SIG-M5 treated with dmso at 0.1 percent for 504 hours (cell line): ENCODE data around the gene OCA2.
"Not testable (repeated sequence)": the region's sequence is repeated elsewhere in the genome, so short reads cannot be mapped to it uniquely, and the experiment has no call there.

Source experiments
- DNase-seq: peaks from one replicate; lab custom pipeline; 2025; ENCODE audit not compliant: unreplicated experiment; lab: John Stamatoyannopoulos, UW

OCA2 gene

DNA sequence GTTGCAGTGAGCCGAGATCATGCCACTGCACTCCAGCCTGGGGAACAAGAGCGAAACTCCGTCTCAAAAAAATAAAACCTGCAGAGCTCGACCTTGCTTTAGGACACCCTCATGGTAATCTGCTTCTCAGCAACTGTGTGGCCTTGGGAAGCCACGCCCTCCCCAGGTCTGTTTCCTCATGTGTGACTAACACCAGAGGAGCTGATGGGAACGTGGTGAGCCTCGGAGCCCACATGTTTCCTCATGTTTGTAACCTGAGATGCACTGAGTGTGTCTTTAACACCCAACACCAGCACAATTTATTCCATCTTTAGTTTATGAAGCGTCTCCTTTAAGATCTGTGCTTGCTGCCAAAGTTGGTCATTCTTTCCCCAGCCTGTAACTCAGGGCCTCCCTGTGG is 142.8 kb downstream of the OCA2 start:
- no peak for DNase-seq

DNA sequence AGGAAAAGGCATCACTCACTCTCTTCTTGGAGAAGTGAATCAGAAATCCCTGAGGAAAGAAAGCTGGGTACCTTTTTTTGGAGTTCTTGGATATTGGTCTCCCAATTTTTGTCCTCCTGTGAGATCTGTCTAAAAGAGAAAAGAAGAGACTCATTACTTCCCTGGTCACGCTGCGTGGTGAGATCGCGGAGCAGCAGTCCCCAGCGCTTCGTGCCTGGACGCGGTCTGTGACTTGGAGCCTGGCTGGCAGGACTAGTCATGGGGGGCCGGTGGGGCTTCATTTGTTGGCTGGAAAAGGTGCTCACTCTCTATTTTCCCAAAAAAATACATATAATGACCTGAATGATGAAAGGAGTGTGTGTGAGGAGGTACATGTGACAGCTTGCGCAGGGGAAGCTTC is 144.0 kb downstream of the OCA2 start:
- no peak for DNase-seq

DNA sequence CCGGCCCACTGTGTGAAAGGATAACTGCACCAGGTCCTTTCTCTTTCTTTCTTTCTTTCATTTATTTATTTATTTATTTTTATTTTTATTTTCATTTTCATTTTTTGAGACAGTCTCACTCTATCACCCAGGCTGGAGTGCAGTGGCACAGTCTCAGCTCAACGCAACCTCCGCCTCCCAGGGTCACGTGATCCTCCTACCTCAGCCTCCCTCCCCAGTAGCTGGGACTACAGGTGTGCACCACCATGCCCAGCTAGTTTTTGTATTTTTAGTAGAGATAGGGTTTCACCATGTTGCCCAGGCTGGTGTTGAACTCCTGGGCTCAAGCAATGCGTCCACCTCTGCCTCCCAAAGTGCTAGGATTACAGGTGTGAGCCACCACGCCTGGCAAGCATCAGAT is 146.5 kb downstream of the OCA2 start:
- not testable (repeated sequence) for DNase-seq

DNA sequence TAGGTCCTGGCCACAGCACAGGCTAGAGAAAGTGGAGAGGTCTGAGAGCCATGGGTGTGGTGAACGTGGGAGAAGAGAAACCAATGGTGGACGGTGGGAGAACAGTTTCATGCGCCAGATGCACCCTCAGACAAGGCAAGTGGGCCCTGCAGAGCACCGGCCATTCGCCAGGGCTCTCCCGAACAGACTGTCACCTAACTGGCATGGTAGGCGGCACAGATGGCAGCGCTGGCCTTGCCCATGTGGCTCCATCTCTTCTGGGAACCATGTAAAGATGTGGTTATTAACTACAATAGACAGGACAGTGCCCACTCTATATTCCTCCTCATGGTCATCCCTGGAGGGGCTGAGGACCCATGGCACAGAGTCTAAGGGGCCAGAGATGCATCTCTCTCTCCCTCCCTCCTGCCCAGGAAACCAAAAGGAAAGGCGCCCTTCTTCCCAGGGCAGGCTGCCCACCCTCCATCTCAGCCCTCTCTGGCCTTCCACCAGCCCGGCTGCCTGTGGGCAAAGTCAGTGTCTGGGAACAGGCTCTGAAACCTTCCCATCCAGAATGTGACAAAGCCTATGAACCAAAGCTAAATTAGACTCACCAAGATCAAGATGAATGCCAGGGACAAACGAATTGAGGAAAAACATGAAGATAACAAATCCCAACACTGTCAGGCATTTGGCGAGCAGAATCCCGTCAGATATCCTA is 147.8 kb downstream of the OCA2 start:
- DNase-seq = no peak

DNA sequence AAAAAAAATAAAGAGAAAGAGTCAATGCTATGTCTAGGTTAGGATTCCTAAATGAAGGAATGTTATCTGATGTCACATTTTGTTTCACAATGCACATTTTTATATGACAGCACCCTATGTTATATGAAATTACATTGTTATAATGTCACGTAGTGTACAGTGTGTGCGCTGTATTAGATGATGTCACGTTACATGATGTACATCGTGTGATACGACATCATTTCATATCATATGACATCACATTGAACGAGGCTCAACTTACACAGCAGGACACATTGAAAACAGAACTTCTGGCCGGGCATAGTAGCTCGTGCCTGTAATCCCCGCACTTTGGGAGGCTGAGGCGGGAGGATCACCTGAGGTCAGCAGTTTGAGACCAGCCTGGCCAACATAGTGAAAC is 150.0 kb downstream of the OCA2 start:
- no peak for DNase-seq

DNA sequence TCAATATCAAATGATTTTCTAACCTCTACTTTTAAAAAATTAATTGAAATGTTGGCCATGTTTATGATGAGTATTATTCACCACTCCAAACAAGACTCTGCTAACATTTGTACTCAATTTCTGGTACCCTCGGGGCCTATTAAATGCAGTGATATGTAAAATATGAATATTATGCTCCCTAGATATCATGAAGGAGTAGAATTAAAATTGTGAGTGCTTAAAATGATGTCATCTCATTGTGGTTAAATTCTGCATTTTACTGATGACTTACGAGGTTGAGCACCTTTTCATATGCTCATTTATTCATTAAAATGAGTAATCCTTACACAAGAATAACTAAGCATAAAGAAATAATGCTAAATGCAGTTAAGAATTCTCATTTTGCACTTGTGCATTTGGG is 159.9 kb downstream of the OCA2 start:
- DNase-seq = no peak

DNA sequence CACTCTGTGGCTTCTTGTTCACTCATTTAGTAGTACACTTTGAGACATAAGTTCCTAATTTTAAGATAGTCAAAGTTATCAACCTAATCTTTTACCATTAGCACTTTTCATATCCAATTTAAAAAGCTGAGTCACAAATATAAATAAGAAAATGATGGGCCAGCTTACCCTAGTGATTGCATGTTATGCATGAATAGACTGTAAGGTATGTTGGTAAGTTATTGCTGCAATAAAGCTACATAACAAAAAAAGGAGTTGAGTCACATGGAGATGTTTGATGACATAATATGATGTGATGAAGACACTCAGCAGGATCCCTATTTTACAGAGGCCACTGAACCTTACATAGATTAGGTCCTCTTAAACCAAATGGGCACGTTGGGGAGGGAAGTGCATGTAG is 161.3 kb downstream of the OCA2 start:
- no peak for DNase-seq

DNA sequence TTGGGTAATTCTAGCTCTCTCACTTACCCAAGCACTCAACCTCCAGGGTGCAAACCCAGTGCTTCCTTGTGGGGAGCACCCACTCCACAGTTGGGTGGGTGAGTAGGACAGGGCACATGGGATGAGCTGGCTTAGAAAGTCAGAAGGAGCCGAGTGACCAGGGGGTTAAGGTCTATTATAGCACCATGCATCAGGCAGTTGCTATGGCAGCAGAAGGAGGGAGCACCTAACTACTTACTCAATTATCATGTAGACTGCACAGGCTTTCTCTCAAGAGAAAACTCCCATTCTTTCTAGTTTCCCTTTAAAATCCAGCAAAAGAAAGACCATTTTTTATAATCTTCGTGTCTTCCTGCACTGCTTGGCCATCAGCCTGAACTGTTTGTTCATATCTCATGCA is 163.0 kb downstream of the OCA2 start:
- no peak for DNase-seq

DNA sequence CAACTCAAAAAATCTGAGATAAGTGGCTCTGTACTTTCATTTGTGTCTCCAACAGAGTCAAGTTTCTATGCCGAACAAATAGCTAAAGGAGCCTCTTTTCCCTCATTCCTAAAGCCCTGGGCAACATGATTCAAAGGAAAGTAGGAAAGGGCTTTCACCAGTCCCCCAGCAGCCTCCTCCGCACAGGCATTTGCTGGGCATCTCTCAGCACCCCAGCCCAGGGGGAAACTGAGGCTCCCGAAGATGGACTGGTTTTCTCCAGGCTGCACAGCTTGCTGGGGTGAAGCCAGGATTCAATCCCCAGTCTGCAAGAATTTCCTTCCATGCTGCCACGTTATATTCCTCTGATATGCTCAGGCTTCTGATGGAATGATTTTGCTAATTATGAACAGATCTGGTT is 163.8 kb downstream of the OCA2 start:
- DNase-seq = no peak

DNA sequence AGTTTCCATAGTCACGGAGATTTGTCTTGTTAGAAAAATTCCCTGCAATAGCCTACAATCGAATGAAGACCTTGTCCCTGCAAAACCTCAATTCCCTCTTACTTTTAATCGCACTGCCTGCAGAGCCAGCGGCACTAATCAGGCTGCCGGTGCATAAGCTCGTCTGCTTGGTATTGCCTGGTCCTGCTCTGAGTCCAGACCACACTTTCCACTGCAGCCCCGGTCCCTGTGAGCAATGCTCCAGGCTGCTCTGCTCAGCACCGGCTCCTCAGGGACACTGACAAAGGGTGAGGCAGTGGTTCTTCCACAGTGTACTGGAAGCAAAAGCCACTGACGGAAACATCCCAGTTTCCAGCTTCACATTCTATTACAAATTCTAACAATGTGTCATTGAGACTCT is 164.3 kb downstream of the OCA2 start:
- DNase-seq = no peak

DNA sequence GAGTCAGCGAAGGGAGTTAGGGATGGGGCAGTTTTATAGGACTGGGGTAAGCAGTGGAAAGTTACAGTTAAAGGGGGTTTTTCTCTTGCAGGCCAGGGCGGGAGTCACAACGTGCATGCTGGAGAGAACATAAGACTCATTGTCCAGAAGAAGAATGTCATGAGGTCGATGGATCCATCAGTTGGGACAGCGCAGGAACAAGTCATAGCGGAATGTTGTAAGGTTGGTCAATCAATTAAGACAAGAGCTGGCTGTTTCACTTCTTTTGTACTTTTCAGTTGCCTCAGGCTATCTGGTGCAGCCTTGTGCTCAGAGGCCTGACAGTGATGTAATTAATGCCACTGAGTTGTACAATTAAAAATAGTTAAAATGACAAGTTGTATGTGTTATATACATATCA is 165.6 kb downstream of the OCA2 start:
- DNase-seq = no peak

DNA sequence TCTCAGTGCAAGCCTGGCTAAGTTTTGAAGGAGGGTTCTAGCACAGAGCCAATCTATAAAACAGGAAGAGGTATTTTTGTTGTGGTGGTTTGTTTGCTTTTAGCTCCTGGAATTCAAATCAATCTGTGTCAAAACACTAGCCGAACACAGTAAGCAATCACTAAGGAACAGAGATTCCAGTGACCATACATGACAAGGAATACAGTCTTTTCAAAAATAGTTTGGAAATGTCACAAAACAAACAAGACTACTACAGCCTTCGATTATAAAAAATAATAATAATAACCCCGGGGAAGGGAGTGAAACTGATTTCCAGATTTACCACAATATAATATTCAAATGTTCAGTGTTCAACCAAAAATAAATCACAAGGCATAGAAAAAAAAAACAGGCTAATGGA is 166.5 kb downstream of the OCA2 start:
- DNase-seq = no peak

DNA sequence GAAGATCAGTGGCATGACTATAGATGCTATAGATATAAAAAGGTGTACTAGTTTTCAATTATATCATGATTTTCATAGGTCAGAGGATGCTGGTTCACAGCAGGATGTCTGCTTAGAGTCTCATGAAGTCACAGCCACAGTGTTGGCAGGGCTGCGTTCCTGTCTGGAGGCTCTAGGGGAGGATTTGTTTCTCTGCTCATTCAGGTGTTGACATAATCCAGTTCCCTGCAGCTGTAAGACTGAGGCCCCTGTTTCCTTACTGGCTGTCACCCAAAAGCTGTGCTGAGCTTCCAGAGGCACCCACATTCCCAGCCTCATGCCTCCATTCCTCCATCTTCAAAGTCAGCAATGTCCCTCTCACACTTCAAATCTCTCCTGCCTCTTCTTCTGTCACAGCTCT is 170.7 kb downstream of the OCA2 start:
- no peak for DNase-seq

DNA sequence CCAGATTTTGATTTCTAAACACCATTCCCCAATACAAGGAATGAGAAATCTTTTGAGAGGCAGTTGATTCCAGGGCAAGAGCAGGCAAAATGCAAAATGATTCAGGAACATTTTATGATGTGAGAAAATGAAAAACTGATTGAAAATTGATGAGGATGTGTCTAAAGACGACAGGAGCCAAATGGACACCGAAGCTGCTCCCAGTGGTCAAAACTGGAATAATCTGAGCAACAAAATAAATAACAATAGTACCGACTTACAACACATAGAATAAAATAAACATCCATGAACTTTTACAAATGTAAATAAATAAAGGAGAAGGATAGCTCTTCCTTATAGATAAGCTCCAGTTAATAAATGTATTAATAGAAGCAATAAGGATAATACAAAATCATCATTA is 186.8 kb downstream of the OCA2 start:
- no peak for DNase-seq

DNA sequence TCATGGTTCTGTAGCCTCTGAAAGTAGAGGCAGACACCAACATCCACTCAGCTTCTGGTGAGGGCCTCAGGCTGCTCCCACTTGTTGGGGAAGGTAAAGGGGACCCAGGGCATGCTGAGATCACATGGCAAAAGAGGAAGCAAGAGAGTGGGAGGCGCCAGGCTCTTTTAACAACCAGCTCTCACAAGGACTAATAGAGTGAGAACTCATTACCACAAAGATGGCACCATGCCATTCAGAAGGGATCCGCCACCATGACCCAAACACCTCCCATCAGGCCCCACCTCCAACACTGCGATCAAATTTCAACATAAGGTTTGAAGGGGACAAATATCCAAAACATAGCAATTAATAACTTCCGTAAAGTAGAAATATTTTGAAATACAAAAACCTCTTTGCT is 192.3 kb downstream of the OCA2 start:
- DNase-seq = no peak

DNA sequence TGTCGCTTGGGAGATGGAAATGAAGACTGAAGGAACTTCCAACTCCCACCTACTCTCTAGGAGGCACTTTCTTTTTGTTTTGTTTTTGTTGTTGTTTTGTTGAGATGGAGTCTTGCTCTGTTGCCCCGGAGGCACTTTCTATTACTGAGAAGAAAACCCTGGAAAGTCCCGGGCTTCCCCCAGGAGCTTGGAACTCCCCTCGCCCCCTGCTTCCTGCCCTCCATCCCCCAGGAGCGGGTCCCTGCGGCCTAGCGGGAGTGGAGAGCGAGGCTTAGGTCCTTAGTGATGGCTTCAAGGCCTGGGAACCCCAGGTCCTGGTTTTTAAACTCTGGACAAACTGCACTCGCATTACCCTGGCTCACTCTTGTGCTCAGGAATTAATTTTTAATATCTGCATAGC is 195.7 kb downstream of the OCA2 start:
- no peak for DNase-seq

DNA sequence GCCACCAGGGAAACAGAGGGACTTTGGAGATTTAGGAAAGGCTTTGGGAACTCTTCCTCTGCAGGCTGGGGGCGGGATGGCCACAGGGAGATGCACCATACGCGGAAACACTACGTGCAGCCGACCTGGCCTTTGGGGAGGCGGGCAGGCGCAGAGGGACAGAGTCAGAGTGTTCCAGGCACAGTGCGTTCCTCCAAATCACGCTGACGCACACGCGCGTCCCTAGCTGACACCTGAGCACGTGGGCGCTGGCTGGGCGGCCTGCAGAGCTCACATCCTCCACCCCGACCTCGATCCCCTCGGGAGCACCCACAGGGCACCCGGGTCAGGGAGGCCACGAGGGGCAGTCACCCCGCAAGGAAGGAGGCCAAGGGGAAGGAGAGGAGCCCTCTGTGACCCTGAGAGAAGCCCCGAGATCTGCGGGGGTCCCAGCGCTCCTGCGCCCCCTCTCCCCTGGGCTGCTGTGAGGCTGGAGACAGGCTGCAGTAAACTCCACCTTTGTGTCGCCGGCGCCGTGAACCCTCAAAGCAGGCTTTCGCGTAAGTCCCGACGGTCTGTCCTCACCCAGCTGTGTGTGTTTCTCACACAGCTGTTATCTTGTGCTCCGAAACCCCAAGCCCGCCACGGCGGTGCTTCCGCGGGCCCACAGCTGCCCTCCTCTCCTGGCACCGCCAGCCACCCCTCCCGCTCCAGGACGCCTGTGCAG is 196.3 kb downstream of the OCA2 start:
- no peak for DNase-seq

DNA sequence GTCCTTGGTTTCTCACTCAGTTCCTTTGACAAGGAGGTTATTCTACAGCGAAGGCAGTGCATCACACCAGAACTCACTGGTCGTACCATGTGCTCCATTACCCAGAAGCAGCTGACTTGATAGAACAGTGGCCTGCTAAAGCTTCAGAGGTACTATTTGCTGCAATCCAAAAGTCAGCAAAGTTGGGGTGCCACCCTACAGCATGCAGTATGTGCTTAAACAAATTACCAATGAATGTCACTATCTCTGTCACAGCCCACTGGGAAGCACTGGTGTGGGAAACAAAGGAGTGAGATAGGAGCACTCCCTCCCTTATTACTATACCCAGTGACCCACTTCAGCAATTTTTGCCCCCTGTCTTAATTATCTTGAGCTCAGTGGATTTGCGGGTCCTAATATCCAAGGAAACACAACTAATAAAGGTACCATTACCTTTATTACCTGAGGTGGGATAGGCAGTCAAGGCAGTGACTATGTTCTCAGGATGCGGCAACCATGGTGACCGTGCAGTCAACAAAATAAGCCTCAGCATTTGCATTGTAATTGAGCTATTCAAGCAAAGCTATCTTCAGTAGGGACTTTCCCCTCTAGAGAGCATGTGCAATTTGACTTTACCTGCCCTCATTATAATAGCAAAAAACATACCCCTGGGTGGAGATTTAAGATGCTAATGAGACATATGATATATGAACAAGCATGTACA is 199.4 kb downstream of the OCA2 start:
- DNase-seq = no peak

DNA sequence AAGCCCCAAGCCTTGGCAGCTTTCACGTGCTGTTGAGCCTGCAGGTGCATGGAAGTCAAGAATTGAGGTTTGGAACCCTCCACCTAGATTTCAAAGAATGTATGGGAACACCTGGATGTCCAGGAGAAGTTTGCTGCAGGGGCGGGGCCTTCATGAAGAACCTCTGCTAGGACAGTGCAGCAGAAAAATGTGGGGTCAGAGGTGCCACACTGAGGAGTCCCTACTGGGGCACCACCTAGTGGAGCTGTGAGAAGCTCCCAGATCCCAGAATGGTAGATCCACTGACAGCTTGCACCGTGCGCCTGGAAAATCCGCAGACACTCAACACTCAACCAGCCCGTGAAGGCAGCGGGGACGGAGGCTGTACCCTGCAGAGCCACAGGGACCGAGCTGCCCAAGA is 201.6 kb downstream of the OCA2 start:
- DNase-seq = no peak

DNA sequence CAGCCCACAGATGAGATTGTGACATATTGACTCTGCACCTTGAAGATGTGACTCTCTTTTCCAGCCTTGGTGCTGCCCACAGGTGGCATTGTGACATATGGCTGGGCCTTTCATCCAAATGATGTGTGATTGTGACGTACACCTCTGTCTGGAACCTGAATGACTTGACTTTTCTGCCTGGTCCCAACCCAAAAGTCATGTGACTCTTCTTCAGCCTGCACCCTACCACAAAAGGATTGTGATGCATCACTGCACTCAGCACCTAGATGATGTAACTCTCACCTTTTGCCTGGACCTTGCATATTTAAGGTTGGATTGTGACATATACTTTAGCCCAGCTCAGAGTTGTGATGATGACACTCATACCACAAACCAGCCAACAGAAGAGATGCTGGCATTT is 204.5 kb downstream of the OCA2 start:
- no peak for DNase-seq

DNA sequence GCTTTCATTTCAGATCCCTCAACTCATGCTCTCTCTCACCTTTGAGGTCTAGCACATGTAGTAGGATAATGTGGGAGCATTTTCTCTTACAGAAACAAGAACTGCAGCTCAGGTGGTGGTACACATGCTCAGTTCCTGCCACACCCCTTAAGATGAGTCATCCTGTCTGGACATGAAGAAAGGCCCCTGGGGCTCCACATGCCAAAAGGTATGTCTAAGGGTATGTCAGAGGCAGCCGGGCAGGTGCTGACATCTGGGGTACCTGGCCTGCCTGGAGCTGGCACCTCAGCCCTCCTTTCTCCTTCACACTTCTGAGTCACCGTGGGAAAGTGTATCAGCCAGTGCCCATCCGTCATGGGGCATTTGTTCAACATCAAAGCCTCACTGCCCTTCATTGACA is 209.9 kb downstream of the OCA2 start:
- DNase-seq = no peak

DNA sequence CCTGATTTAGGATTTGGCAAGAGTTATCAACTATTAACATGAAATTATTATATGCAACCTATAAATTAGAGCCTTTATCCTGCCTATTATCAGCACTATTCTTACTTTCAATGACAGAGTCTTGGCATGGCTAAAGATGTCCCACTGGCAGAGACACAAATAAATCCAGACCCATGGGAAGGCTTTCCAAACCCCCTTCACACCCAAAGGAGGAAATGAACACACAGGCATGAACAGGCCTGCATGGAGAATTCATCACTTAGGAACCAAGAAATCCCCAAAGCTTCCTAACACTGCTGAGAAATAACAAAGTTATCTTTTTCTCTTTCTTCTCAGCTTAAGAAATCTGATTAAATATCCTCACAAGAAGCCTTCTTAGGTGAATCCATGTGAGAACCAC is 213.9 kb downstream of the OCA2 start:
- no peak for DNase-seq
